CD8-positive, alpha-beta memory T cell (primary cell): ENCODE results near the gene CFAP99. TPM values are rescaled to one million over a fixed set of nuclear protein-coding genes. Genes with fewer than 3 reads are reported as not detected.

ENCODE experiments used
- CTCF ChIA-PET: fragments of 350-600 bp; sonication (Branson Sonifier 250); formaldehyde crosslinking; loops from one replicate; lab custom pipeline; 2021; ENCODE audit warnings: antibody characterized with exemption; lab: Charles Lee
- POLR2A ChIA-PET: fragments of 350-600 bp; sonication (Branson Sonifier 250); formaldehyde crosslinking; loops from one replicate; lab custom pipeline; 2021; ENCODE audit warnings: antibody characterized with exemption; lab: Charles Lee
- DNase-seq, 5 donors: peaks; one replicate each; pipeline versions ENCODE4 v3.0.0 to v3.0.0-alpha.2; 2020 to 2022; ENCODE audit warnings: mixed read lengths in 1 of 5
- H3K27ac ChIP-seq: one replicate; pipeline ENCODE4 v1.7.0; 2013; ENCODE audit warnings: low read depth, mild to moderate bottlenecking, low read length, moderate library complexity
- H3K27me3 ChIP-seq: 2 replicates; pipeline ENCODE4 v1.7.0; 2013; ENCODE audit warnings: low read length, mild to moderate bottlenecking; ENCODE audit not compliant: insufficient read depth, poor library complexity, severe bottlenecking
- H3K36me3 ChIP-seq: 2 replicates; pipeline ENCODE4 v1.7.0; 2013; ENCODE audit warnings: mild to moderate bottlenecking, low read length, moderate library complexity; ENCODE audit not compliant: insufficient read depth
- H3K4me1 ChIP-seq: 2 replicates; pipeline ENCODE4 v1.7.0; 2013; ENCODE audit warnings: mild to moderate bottlenecking, low read length, moderate library complexity; ENCODE audit not compliant: insufficient read depth
- H3K4me3 ChIP-seq: 2 replicates; pipeline ENCODE4 v1.7.0; 2013; ENCODE audit warnings: mild to moderate bottlenecking, low read length
- H3K9me3 ChIP-seq: 2 replicates; pipeline ENCODE4 v1.7.0; 2013; ENCODE audit warnings: mild to moderate bottlenecking, low read length
- H3K27ac Mint-ChIP-seq, 8 donors: one replicate each; pipeline ENCODE4 v1.8.0; 2020 to 2021; ENCODE audit warnings: mixed read lengths in 8 of 8, mild to moderate bottlenecking in 6 of 8, inconsistent platforms in 3 of 8, moderate library complexity in 3 of 8
- H3K27me3 Mint-ChIP-seq, 2 donors: one replicate each; pipeline ENCODE4 v1.8.0; 2020 to 2021; ENCODE audit warnings: mixed read lengths in 2 of 2, mild to moderate bottlenecking in 1 of 2, moderate library complexity in 1 of 2
- H3K36me3 Mint-ChIP-seq, 3 donors: one replicate each; pipeline ENCODE4 v1.8.0; 2020 to 2021; ENCODE audit warnings: mixed read lengths in 3 of 3, inconsistent platforms in 1 of 3, mild to moderate bottlenecking in 1 of 3
- H3K4me1 Mint-ChIP-seq, 3 donors: one replicate each; pipeline ENCODE4 v1.8.0; 2020 to 2021; ENCODE audit warnings: mixed read lengths in 3 of 3, inconsistent platforms in 1 of 3, mild to moderate bottlenecking in 1 of 3
- H3K4me3 Mint-ChIP-seq, 7 donors: one replicate each; pipeline ENCODE4 v1.8.0; 2020 to 2021; ENCODE audit warnings: mixed read lengths in 7 of 7, mild to moderate bottlenecking in 6 of 7, moderate library complexity in 4 of 7, inconsistent platforms in 2 of 7
- H3K9me3 Mint-ChIP-seq, 5 donors: one replicate each; pipeline ENCODE4 v1.8.0; 2020 to 2022; ENCODE audit warnings: mixed read lengths in 5 of 5, mild to moderate bottlenecking in 3 of 5, moderate library complexity in 2 of 5, inconsistent platforms in 1 of 5
- polyA plus RNA-seq: library from polyadenylated mRNA; unstranded; fragments of 300-500 nt; fragmentation: Illumina TruSeq; gene quantifications from one replicate; pipeline ENCODE4 v1.2.3, GENCODE V29; 2021
- total RNA-seq, 2 experiments: library from RNA; stranded (reverse); gene quantifications; one replicate each; pipeline ENCODE4 v1.2.3, GENCODE V29; 2021

The CFAP99 gene
- total and polyA plus RNA-seq, 3 experiments from 2014 or later, result 0.07 TPM; not detected in 2

GRCh38 chr4:2393353-2394270 lies 25.1 kb upstream of the CFAP99 start:
- Mint-ChIP-seq H3K27me3 (peaks cover 0 to 3% of the 10 kb centered on the region in 2 donors), H3K27ac (peak overlapping the region in 5 of 8 donors; percentile 59 to 86 (median 73)), H3K36me3 (peaks cover 0 to 4% (median 2%) of the 10 kb centered on the region in 3 donors), H3K4me3 (peak overlapping the region in 6 of 7 donors; percentile 35 to 79 (median 58)), H3K9me3 (no peaks in the 10 kb centered on the region), H3K4me1 (peaks cover 37 to 68% (median 43%) of the 10 kb centered on the region in 3 donors)
- Histone ChIP-seq H3K36me3 (no peaks in the 10 kb centered on the region), H3K9me3 (no peaks in the 10 kb centered on the region), H3K4me1 (peaks cover 28% of the 10 kb centered on the region), H3K4me3 (peak overlapping the region; percentile 45), H3K27ac (peak overlapping the region; percentile 72), H3K27me3 (no peaks in the 10 kb centered on the region)
- peak in 2 of 5 donors; percentile 14 to 48 for DNase-seq
- POLR2A ChIA-PET, result interaction anchor here (0.5 kb wide), 1 partner anchor 72 kb away, joined by 6 read pairs; no protein-coding TSS in a partner anchor
- CTCF ChIA-PET, result interaction anchor here (1.2 to 2.0 kb wide), 5 partner anchors 13 to 173 kb away, joined by 4 to 10 read pairs (median 7); partner anchors contain the start of genes CFAP99 and ZFYVE28

- no peaks in the 10 kb centered on the region for H3K27me3 ChIP-seq
- POLR2A ChIA-PET, result no interaction called here
- no peak overlapping the region for H3K4me3 ChIP-seq
- H3K4me1 ChIP-seq, result peaks cover 20% of the 10 kb centered on the region
- CTCF ChIA-PET, result interaction anchor here (1.9 to 2.0 kb wide), 2 partner anchors 21 to 25 kb away, joined by 7 to 8 read pairs; partner anchors contain the start of genes CFAP99 and ZFYVE28
- no peaks in the 10 kb centered on the region for H3K36me3 ChIP-seq
- Mint-ChIP-seq H3K27me3 (peaks cover 0 to 6% of the 10 kb centered on the region in 2 donors), H3K4me3 (peak overlapping the region in 2 of 7 donors; percentile 6 to 11), H3K4me1 (peaks cover 37 to 68% (median 49%) of the 10 kb centered on the region in 3 donors), H3K9me3 (no peaks in the 10 kb centered on the region), H3K27ac (peak overlapping the region in 2 of 8 donors; percentile 59 to 78), H3K36me3 (peaks cover 0 to 4% (median 2%) of the 10 kb centered on the region in 3 donors)
- DNase-seq, result no peak
- H3K27ac ChIP-seq, result peak overlapping the region; percentile 72
- no peaks in the 10 kb centered on the region for H3K9me3 ChIP-seq
Observed at GRCh38 chr4:2394528-2394927, 24.2 kb upstream of the CFAP99 start.

- peak in 1 of 5 donors; percentile 41 for DNase-seq
- Mint-ChIP-seq H3K27ac (no peak overlapping the region), H3K36me3 (peaks cover 0 to 4% (median 2%) of the 10 kb centered on the region in 3 donors), H3K9me3 (no peaks in the 10 kb centered on the region), H3K27me3 (peaks cover 0 to 6% of the 10 kb centered on the region in 2 donors), H3K4me1 (peaks cover 35 to 64% (median 46%) of the 10 kb centered on the region in 3 donors), H3K4me3 (peak overlapping the region in 1 of 7 donors; percentile 22)
- ChIA-PET CTCF (no interaction called here), POLR2A (no interaction called here)
- Histone ChIP-seq H3K27ac (peak overlapping the region; percentile 61), H3K27me3 (no peaks in the 10 kb centered on the region), H3K4me3 (no peak overlapping the region), H3K9me3 (no peaks in the 10 kb centered on the region), H3K36me3 (no peaks in the 10 kb centered on the region), H3K4me1 (peaks cover 18% of the 10 kb centered on the region)
Observed at GRCh38 chr4:2395038-2395437, 23.7 kb upstream of the CFAP99 start.

GRCh38 chr4:2395584-2395983 lies 23.2 kb upstream of the CFAP99 start:
- CTCF ChIA-PET, result interaction anchor here (0.6 to 1.4 kb wide), 2 partner anchors 17 to 47 kb away, joined by 3 to 5 read pairs; no protein-coding TSS in a partner anchor
- H3K27me3 ChIP-seq, result no peaks in the 10 kb centered on the region
- H3K4me3 Mint-ChIP-seq, result no peak overlapping the region
- peak in 1 of 5 donors; percentile 20 for DNase-seq
- H3K4me1 Mint-ChIP-seq, result peaks cover 41 to 64% (median 51%) of the 10 kb centered on the region in 3 donors
- peak overlapping the region; percentile 61 for H3K27ac ChIP-seq
- H3K36me3 ChIP-seq, result no peaks in the 10 kb centered on the region
- H3K4me1 ChIP-seq, result peaks cover 18% of the 10 kb centered on the region
- peaks cover 0 to 4% (median 2%) of the 10 kb centered on the region in 3 donors for H3K36me3 Mint-ChIP-seq
- peak overlapping the region in 1 of 8 donors; percentile 51 for H3K27ac Mint-ChIP-seq
- H3K4me3 ChIP-seq, result no peak overlapping the region
- POLR2A ChIA-PET, result no interaction called here
- H3K9me3 ChIP-seq, result no peaks in the 10 kb centered on the region
- no peaks in the 10 kb centered on the region for H3K9me3 Mint-ChIP-seq
- peaks cover 0 to 6% of the 10 kb centered on the region in 2 donors for H3K27me3 Mint-ChIP-seq

- Histone ChIP-seq H3K36me3 (no peaks in the 10 kb centered on the region), H3K9me3 (no peaks in the 10 kb centered on the region), H3K4me3 (no peak overlapping the region), H3K4me1 (peaks cover 28% of the 10 kb centered on the region), H3K27me3 (no peaks in the 10 kb centered on the region), H3K27ac (no peak overlapping the region)
- no peaks in the 10 kb centered on the region for H3K9me3 Mint-ChIP-seq
- ChIA-PET CTCF (interaction anchor here (1.4 kb wide), 1 partner anchor 16 kb away, joined by 5 read pairs; no protein-coding TSS in a partner anchor), POLR2A (no interaction called here)
- H3K4me1 Mint-ChIP-seq, result peaks cover 47 to 68% (median 50%) of the 10 kb centered on the region in 3 donors
- peaks cover 0 to 4% of the 10 kb centered on the region in 2 donors for H3K27me3 Mint-ChIP-seq
- H3K27ac Mint-ChIP-seq, result no peak overlapping the region
- H3K4me3 Mint-ChIP-seq, result no peak overlapping the region
- DNase-seq, result no peak
- peaks cover 0 to 4% (median 1%) of the 10 kb centered on the region in 3 donors for H3K36me3 Mint-ChIP-seq
Observed at GRCh38 chr4:2396781-2397368, 21.9 kb upstream of the CFAP99 start.

- CTCF ChIA-PET, result no interaction called here
- no peak for DNase-seq
- Mint-ChIP-seq H3K4me3 (peak overlapping the region in 1 of 7 donors; percentile 61), H3K36me3 (peaks cover 0 to 2% (median 0%) of the 10 kb centered on the region in 3 donors), H3K4me1 (peaks cover 52 to 71% (median 59%) of the 10 kb centered on the region in 3 donors), H3K9me3 (no peaks in the 10 kb centered on the region), H3K27me3 (peaks cover 0 to 7% of the 10 kb centered on the region in 2 donors), H3K27ac (peak overlapping the region in 2 of 8 donors; percentile 54 to 83)
- POLR2A ChIA-PET, result no interaction called here
- Histone ChIP-seq H3K27me3 (no peaks in the 10 kb centered on the region), H3K4me3 (no peak overlapping the region), H3K36me3 (no peaks in the 10 kb centered on the region), H3K4me1 (peaks cover 35% of the 10 kb centered on the region), H3K9me3 (no peaks in the 10 kb centered on the region), H3K27ac (no peak overlapping the region)
Observed at GRCh38 chr4:2397596-2398379, 21.0 kb upstream of the CFAP99 start.

GRCh38 chr4:2399216-2399615 lies 19.5 kb upstream of the CFAP99 start:
- Mint-ChIP-seq H3K27me3 (peaks cover 0 to 5% of the 10 kb centered on the region in 2 donors), H3K9me3 (no peaks in the 10 kb centered on the region), H3K4me3 (no peak overlapping the region), H3K4me1 (peaks cover 40 to 65% (median 52%) of the 10 kb centered on the region in 3 donors), H3K27ac (peak overlapping the region in 3 of 8 donors; percentile 50 to 85 (median 83)), H3K36me3 (peaks cover 0 to 2% (median 0%) of the 10 kb centered on the region in 3 donors)
- POLR2A ChIA-PET, result no interaction called here
- peak in 1 of 5 donors; percentile 26 for DNase-seq
- Histone ChIP-seq H3K36me3 (no peaks in the 10 kb centered on the region), H3K27me3 (no peaks in the 10 kb centered on the region), H3K4me3 (no peak overlapping the region), H3K9me3 (no peaks in the 10 kb centered on the region), H3K4me1 (peaks cover 26% of the 10 kb centered on the region), H3K27ac (no peak overlapping the region)
- CTCF ChIA-PET, result interaction anchor here (1.8 kb wide), 1 partner anchor 13 kb away, joined by 9 read pairs; no protein-coding TSS in a partner anchor
